NB4 (cell line): ENCODE measurements around the gene AOPEP.
A peak's percentile ranks its signal among the peaks of the same experiment; 100 is the strongest.

ENCODE experiments used
- DNase-seq: peaks from one replicate; pipeline ENCODE4 v3.0.0; 2010; ENCODE audit warnings: low read depth
- H3K4me3 ChIP-seq: one replicate; pipeline ENCODE4 v1.5.1; 2011; ENCODE audit warnings: mild to moderate bottlenecking, low read depth, low read length, moderate library complexity
- CTCF ChIP-seq: IDR thresholded peaks from one replicate; pipeline ENCODE4 v1.5.1; 2012; ENCODE audit warnings: low read depth, low read length
- MAX ChIP-seq: IDR thresholded peaks from 2 replicates; pipeline ENCODE4 v1.6.1; 2011; ENCODE audit warnings: low read depth, low read length
- MYC ChIP-seq: IDR thresholded peaks from 2 replicates; pipeline ENCODE4 v1.6.1; 2011; ENCODE audit warnings: low read depth, low read length
- POLR2A ChIP-seq: IDR thresholded peaks from 2 replicates; pipeline ENCODE4 v1.6.1; 2011; ENCODE audit warnings: mild to moderate bottlenecking; ENCODE audit not compliant: insufficient read length; ENCODE audit errors: extremely low read depth

AOPEP gene

DNA sequence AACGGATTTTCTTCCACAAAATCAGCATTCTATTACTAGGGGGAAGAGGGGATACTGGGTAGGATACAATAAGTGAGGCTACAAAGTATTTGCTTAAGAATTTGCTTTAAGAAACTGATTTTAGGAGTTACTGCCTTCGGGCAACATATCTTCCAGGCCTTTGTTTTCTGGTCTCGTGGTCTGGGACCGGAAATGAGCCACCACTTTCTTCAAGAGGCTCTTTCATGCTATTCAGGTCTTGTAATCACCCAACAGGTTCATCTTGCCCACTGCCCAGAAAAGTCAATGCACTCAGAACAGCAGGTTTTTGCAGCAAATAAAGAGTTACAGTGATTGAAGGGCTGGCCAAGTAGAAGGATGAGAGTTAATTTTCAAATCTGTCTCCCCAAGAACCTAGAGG lies 6.6 kb upstream of the AOPEP start:
- TF ChIP-seq POLR2A = no peak
- TF ChIP-seq MYC = no peak
- TF ChIP-seq CTCF = no peak
- TF ChIP-seq MAX = no peak
- H3K4me3 ChIP-seq = no peak overlapping the region
- DNase-seq = peak; percentile 15

DNA sequence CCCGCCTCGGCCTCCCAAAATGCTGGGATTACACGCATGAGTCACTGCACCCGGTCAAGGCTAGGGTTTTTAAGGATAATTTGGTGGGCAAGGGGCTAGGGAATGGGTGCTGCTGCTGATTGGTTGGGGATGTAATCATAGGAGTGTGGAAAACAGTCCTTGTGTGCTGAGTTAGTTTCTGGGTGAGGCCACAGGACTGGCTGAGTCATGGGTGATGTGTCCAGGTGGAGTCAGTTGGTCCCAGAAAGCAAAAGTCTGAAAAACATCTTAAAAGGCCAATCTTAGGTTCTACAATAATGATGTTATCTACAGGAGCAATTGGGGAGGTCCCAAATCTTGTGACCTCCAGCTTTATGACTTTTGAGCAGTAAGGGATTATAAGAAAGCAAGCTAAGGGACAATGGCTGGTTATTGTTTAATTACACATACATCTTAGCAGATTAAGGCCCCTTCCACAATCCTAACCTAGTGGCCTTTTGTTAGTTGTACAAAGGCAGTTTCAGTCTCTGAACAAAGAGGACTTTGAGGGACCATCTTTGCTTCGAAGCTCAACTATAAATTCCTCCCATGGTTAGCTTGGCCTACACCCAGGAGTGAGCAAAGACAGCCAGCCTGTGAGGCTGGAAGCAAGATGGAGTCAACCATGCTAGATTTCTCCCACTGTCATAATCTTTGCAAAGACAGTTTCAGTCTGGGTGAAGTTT lies 5.5 kb upstream of the AOPEP start:
- no peak overlapping the region for H3K4me3 ChIP-seq
- no peak for DNase-seq
- TF ChIP-seq POLR2A (no peak), CTCF (no peak), MYC (no peak), MAX (no peak)

DNA sequence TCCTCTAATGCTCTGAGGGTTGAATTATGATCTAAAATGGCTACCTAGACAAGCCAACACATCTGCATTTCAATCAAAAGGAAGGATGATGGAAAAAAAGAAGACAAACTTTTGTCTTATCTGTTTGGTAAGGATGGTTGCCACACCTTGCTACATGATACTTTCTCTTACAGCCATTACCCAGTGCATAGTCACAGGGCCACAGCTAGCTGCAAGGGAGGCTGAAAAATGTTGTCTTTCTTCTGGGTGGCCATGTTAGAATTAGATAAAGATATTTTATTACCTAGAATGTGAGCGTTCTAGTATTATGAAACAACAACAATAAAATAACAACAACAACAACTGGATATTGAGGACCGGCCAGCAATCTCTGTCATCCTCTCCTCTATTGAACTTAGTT lies 4.7 kb upstream of the AOPEP start:
- no peak overlapping the region for H3K4me3 ChIP-seq
- TF ChIP-seq MYC = no peak
- TF ChIP-seq POLR2A = no peak
- TF ChIP-seq CTCF = no peak
- DNase-seq = no peak

DNA sequence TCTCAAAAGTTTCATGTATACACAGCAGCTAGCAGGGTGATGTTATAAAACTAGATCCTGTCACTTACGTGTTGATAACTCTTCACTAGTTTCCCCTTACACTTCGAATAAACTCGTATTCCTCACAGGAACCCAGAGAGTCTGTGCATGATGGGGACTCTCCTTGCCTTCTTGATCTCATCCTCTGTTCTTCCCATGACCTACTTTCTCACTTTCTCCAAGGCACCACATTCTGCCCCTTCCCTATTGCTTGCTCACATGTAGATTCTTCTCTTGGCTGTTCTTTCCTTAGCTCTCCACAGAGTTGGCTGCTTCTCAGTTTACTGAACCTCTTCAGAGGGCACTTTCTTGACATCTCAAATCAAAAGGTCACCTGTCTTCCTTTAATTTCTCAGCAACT lies 1.2 kb upstream of the AOPEP start:
- no peak for DNase-seq
- TF ChIP-seq POLR2A (no peak), CTCF (no peak), MAX (no peak), MYC (no peak)

DNA sequence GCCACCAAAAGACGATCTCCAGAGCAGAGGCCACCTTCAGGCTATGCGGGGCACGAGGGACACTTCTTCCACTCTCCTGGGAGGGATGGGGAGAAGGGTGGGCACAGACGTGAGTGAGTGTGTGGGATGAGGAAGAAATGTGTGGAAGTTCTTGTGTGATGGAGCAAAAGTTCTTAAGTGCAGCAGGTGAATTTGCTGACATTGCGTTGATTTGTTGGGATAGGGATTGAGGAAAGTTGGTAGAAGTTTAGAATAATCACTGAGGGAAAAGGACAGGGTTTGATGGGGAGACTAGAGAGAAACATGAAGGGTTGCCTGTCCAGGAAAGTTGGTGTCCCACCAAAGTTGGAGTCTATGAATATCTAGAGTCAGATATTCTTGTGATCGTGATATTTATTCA lies 2.2 kb downstream of the AOPEP start:
- no peak overlapping the region for H3K4me3 ChIP-seq
- TF ChIP-seq MAX = no peak
- TF ChIP-seq POLR2A = no peak
- TF ChIP-seq CTCF = no peak
- no peak for TF ChIP-seq MYC
- DNase-seq = no peak

More for the DNA sequence above, 1.2 kb upstream of the AOPEP start:
- H3K4me3 ChIP-seq = no peak overlapping the region

DNA sequence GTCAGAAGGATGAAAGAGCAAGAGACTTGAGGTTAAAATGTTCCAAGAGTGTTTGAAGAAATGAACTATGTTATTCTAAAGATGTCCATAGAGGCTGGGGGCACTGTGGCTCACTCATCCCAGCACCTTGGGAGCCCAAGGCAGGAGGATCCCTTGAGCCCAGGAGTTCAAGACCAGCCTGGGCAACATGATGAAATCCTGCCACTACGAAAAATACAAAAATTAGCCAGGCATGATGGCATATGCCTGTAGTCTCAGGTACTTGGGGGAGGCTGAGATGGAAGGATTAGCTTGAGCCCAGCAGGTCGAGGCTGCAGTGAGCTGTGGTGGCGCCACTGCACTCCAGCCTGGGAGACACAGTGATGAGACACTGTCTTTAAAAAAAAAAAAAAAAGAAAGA lies 2.7 kb downstream of the AOPEP start:
- TF ChIP-seq MAX = no peak
- no peak for DNase-seq
- H3K4me3 ChIP-seq = no peak overlapping the region
